ENCODE data around the gene RIMBP2.

DNA sequence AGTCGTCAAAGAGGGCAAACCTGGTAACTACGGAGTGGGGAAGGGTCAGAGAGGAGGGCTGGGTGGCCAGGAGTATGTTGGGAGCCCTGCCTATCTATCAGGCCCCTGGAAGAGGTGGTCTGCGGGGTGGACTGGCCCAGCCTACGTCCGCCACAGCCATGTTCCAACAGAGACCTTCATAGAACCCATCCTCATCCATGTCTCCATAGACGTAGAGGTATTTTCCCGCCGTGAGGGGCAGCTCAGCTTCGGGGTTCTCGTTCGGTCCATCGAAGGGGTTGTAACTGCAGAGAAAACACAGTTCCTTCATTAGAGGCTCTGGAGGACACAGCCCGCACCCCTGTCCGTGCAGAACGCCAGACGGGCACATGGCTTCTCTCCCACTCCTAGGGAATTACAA lies 271.1 kb downstream of the RIMBP2 start:
- TF ChIP-seq POLR2AphosphoS5 (IDR thresholded peaks at IDR 0.05; ENCODE audit: low read depth, low read length) (no peak), SIN3A (IDR thresholded peaks at IDR 0.05; ENCODE audit: borderline replicate concordance, insufficient read depth, low read length) (no peak), TAF1 (IDR thresholded peaks at IDR 0.05; ENCODE audit: borderline replicate concordance, insufficient read depth, low read length) (no peak)
- TF ChIP-seq, protein P1, sequence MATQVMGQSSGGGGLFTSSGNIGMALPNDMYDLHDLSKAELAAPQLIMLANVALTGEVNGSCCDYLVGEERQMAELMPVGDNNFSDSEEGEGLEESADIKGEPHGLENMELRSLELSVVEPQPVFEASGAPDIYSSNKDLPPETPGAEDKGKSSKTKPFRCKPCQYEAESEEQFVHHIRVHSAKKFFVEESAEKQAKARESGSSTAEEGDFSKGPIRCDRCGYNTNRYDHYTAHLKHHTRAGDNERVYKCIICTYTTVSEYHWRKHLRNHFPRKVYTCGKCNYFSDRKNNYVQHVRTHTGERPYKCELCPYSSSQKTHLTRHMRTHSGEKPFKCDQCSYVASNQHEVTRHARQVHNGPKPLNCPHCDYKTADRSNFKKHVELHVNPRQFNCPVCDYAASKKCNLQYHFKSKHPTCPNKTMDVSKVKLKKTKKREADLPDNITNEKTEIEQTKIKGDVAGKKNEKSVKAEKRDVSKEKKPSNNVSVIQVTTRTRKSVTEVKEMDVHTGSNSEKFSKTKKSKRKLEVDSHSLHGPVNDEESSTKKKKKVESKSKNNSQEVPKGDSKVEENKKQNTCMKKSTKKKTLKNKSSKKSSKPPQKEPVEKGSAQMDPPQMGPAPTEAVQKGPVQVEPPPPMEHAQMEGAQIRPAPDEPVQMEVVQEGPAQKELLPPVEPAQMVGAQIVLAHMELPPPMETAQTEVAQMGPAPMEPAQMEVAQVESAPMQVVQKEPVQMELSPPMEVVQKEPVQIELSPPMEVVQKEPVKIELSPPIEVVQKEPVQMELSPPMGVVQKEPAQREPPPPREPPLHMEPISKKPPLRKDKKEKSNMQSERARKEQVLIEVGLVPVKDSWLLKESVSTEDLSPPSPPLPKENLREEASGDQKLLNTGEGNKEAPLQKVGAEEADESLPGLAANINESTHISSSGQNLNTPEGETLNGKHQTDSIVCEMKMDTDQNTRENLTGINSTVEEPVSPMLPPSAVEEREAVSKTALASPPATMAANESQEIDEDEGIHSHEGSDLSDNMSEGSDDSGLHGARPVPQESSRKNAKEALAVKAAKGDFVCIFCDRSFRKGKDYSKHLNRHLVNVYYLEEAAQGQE (IDR thresholded peaks at IDR 0.05; ENCODE audit: insufficient read depth in 1 of 2, low read depth in 2 of 2, low read length in 2 of 2), result no peak

All from PFSK-1 (cell line).